GM12873 (cell line): ENCODE results near the gene NEBL.

Experiments
- CTCF ChIP-seq: IDR thresholded peaks from 2 replicates; pipeline ENCODE4 v1.5.1; 2012; ENCODE audit warnings: low read depth, mild to moderate bottlenecking, moderate library complexity, low read length, control low read depth; ENCODE audit not compliant: insufficient read depth; ENCODE audit errors: missing control alignments

The NEBL gene

GRCh38 chr10:20748551-20748950 lies 148.6 kb downstream of the NEBL start:
- TF ChIP-seq CTCF = no peak

- TF ChIP-seq CTCF = no peak
These were observed 149.3 kb downstream of the NEBL start for GRCh38 chr10:20747782-20748181.

- no peak for TF ChIP-seq CTCF
These were observed 150.3 kb downstream of the NEBL start for GRCh38 chr10:20746856-20747255.

GRCh38 chr10:20745556-20746375 lies 151.3 kb downstream of the NEBL start:
- no peak for TF ChIP-seq CTCF

GRCh38 chr10:20744821-20745220 lies 152.3 kb downstream of the NEBL start:
- TF ChIP-seq CTCF = no peak

GRCh38 chr10:20743942-20744341 lies 153.2 kb downstream of the NEBL start:
- TF ChIP-seq CTCF = no peak

- no peak for TF ChIP-seq CTCF
These were observed 154.2 kb downstream of the NEBL start for GRCh38 chr10:20742737-20743541.
